Measurements from ENCODE around the gene SLC30A5.
"Not testable (repeated sequence)": the region's sequence is repeated elsewhere in the genome, so short reads cannot be mapped to it uniquely, and the experiment has no call there.

The SLC30A5 gene

GRCh38 chr5:69137807-69138206 is 44.0 kb downstream of the SLC30A5 start:
- TF ChIP-seq ZFX (IDR thresholded peaks at IDR 0.05) (no peak), CTCF (conservative IDR thresholded peaks at IDR 0.05) (no peak)
- no peak overlapping the region for H3K27ac ChIP-seq

GRCh38 chr5:69138766-69139165 is 45.0 kb downstream of the SLC30A5 start:
- TF ChIP-seq CTCF (conservative IDR thresholded peaks at IDR 0.05) (no peak), ZFX (IDR thresholded peaks at IDR 0.05) (no peak)
- no peak overlapping the region for H3K27ac ChIP-seq

- not testable (repeated sequence) for H3K27ac ChIP-seq
Measured at GRCh38 chr5:69140239-69140638, 46.4 kb downstream of the SLC30A5 start.

- H3K27ac ChIP-seq, result no peak overlapping the region
- TF ChIP-seq CTCF (conservative IDR thresholded peaks at IDR 0.05), result no peak
- no peak for TF ChIP-seq ZFX (IDR thresholded peaks at IDR 0.05)
Measured at GRCh38 chr5:69140827-69141226, 47.0 kb downstream of the SLC30A5 start.

GRCh38 chr5:69148576-69148975 is 54.8 kb downstream of the SLC30A5 start:
- H3K27ac ChIP-seq, result not testable (repeated sequence)

- TF ChIP-seq CTCF (conservative IDR thresholded peaks at IDR 0.05) (no peak), ZFX (IDR thresholded peaks at IDR 0.05) (no peak)
- H3K27ac ChIP-seq, result no peak overlapping the region
Measured at GRCh38 chr5:69148981-69149675, 55.3 kb downstream of the SLC30A5 start.

GRCh38 chr5:69149676-69150010 is 55.8 kb downstream of the SLC30A5 start:
- TF ChIP-seq ZFX (IDR thresholded peaks at IDR 0.05), result no peak
- TF ChIP-seq CTCF (conservative IDR thresholded peaks at IDR 0.05), result no peak

GRCh38 chr5:69152731-69153130 is 58.9 kb downstream of the SLC30A5 start:
- H3K27ac ChIP-seq, result no peak overlapping the region
- no peak for TF ChIP-seq CTCF (conservative IDR thresholded peaks at IDR 0.05)
- no peak for TF ChIP-seq ZFX (IDR thresholded peaks at IDR 0.05)

More at GRCh38 chr5:69149676-69150010, 55.8 kb downstream of the SLC30A5 start:
- no peak overlapping the region for H3K27ac ChIP-seq

Measured in C4-2B (cell line).